Upper lobe of left lung (tissue), 6 donors: ENCODE results near the gene CAPN5. TPM values are rescaled to one million over a fixed set of nuclear protein-coding genes. Genes with fewer than 3 reads are reported as not detected.

Experiments
- ATAC-seq, 2 donors: fragments of 200-7000 bp; cut with Tn5 transposase; one replicate each; pipeline ENCODE4 v1.9.1; 2022; ENCODE audit warnings: mild to moderate bottlenecking in 2 of 2, moderate library complexity in 2 of 2; ENCODE audit not compliant: low FRiP score in 2 of 2
- DNase-seq, 2 donors: peaks; one replicate each; pipeline ENCODE4 v3.0.0-alpha.2; 2019 to 2020
- H3K27ac ChIP-seq, 4 donors: fragments of 200-600 bp; sonication (generic); one replicate each; pipeline ENCODE4 v1.5.1; 2016 to 2019
- H3K27me3 ChIP-seq, 4 donors: fragments of 200-600 bp; sonication (generic); one replicate each; pipeline ENCODE4 v1.5.1; 2017 to 2019
- H3K36me3 ChIP-seq, 4 donors: fragments of 200-600 bp; sonication (generic); one replicate each; pipeline ENCODE4 v1.5.1; 2016 to 2019
- H3K4me1 ChIP-seq, 4 donors: fragments of 200-600 bp; sonication (generic); one replicate each; pipeline ENCODE4 v1.5.1; 2018 to 2019
- H3K4me3 ChIP-seq, 4 donors: fragments of 200-600 bp; sonication (generic); one replicate each; pipeline ENCODE4 v1.5.1; 2017 to 2019; ENCODE audit warnings: mild to moderate bottlenecking in 2 of 4, moderate library complexity in 1 of 4
- H3K9me3 ChIP-seq, 4 donors: fragments of 200-600 bp; sonication (generic); one replicate each; pipeline ENCODE4 v1.5.1; 2018 to 2019
- CTCF ChIP-seq, 6 experiments: fragments of 450-650 bp in 4 of 6; fragments of 200-600 bp in 2 of 6; sonication (generic) in 2 of 6; IDR thresholded peaks; one replicate each; pipeline ENCODE4 v1.5.1; 2016 to 2019; ENCODE audit warnings: antibody characterized with exemption in 6 of 6
- EP300 ChIP-seq, 4 donors: sonication (generic); formaldehyde crosslinking; IDR thresholded peaks; one replicate each; pipeline ENCODE4 v1.5.1; 2017; ENCODE audit warnings: antibody characterized with exemption in 4 of 4, control low read depth in 2 of 4
- POLR2A ChIP-seq, 4 donors: fragments of 450-650 bp; IDR thresholded peaks; one replicate each; pipeline ENCODE4 v1.5.1; 2016 to 2017; ENCODE audit warnings: antibody characterized with exemption in 4 of 4, mild to moderate bottlenecking in 2 of 4
- POLR2AphosphoS5 ChIP-seq, 2 donors: sonication (generic); formaldehyde crosslinking; IDR thresholded peaks; one replicate each; pipeline ENCODE4 v1.5.1; 2017; ENCODE audit warnings: antibody characterized with exemption in 2 of 2
- WGBS, 2 donors: methylation state at CpG; one replicate each; pipeline ENCODE4 v1.1.5; 2017 to 2018; 5-methylcytosine and 5-hydroxymethylcytosine counted together
- total RNA-seq, 6 donors: library from RNA; depleted of rRNA in 4 of 6; stranded (reverse); fragments of >200 nt in 4 of 6; gene quantifications; one replicate each; pipeline versions ENCODE4 v1.1.0 to v1.2.1, GENCODE V29; 2016 to 2021
- donor health status: DM: no; HTN: no; CAD: no; lungs with moderate emphysema.
- donor health status: DM: no; HTN: yes; CAD: no; lungs with severe emphysema.

The CAPN5 gene
- total RNA-seq, 6 donors from 2014 or later = 2.6 to 8.4 (median 4.4) TPM

- peaks cover 0 to 1% (median 0%) of the 10 kb centered on the region in 4 donors for H3K36me3 ChIP-seq
- H3K27me3 ChIP-seq = no peaks in the 10 kb centered on the region
- ATAC-seq (peak in 1 of 2 donors; percentile 3), DNase-seq (no peak)
- no peak for TF ChIP-seq POLR2AphosphoS5 (IDR thresholded peaks at IDR 0.05)
- H3K9me3 ChIP-seq = no peaks in the 10 kb centered on the region
- H3K4me1 ChIP-seq = peaks cover 7 to 19% (median 16%) of the 10 kb centered on the region in 4 donors
- WGBS, 2 donors = 30 to 83% methylated on average over 1 to 7 of the region's 10 CpGs
- peak overlapping the region; percentile 14 to 46 (median 36) for H3K4me3 ChIP-seq
- H3K27ac ChIP-seq = no peak overlapping the region
These were observed 60.1 kb downstream of the CAPN5 start for GRCh38 chr11:77126861-77127234.

- DNase-seq = peak in 1 of 2 donors; percentile 93
- peak; percentile 27 to 81 for ATAC-seq
- Histone ChIP-seq H3K4me1 (peaks cover 7 to 19% (median 16%) of the 10 kb centered on the region in 4 donors), H3K27ac (no peak overlapping the region), H3K36me3 (no peaks in the 10 kb centered on the region), H3K4me3 (peak overlapping the region; percentile 14 to 46 (median 36)), H3K27me3 (no peaks in the 10 kb centered on the region), H3K9me3 (no peaks in the 10 kb centered on the region)
- WGBS, 2 donors = 1 to 8% methylated on average over 16 to 20 of the region's 27 CpGs
- TF ChIP-seq POLR2AphosphoS5 (IDR thresholded peaks at IDR 0.05) (no peak), EP300 (IDR thresholded peaks at IDR 0.05) (no peak), CTCF (IDR thresholded peaks at IDR 0.05) (peak; percentile 95 to 98 (median 96)), POLR2A (IDR thresholded peaks at IDR 0.05) (no peak)
These were observed 60.6 kb downstream of the CAPN5 start for GRCh38 chr11:77127235-77127911.

- Histone ChIP-seq H3K27ac (no peak within 1 kb of the TSS), H3K27me3 (no peaks in the 10 kb centered on the region), H3K9me3 (no peaks in the 10 kb centered on the region), H3K36me3 (no peaks in the 10 kb centered on the region), H3K4me3 (peak within 1 kb of the TSS; percentile 14 to 46 (median 36)), H3K4me1 (peaks cover 7 to 19% (median 16%) of the 10 kb centered on the region in 4 donors)
- TF ChIP-seq POLR2A (IDR thresholded peaks at IDR 0.05) = no peak
- 26 to 29% methylated on average over 10 to 16 of the region's 20 CpGs for WGBS, 2 donors
- ATAC-seq (peak in 1 of 2 donors; percentile 23), DNase-seq (peak in 1 of 2 donors; percentile 83)
These were observed 61.3 kb downstream of the CAPN5 start, which contains the start of gene MYO7A for GRCh38 chr11:77127920-77128691. Gene MYO7A (plus strand): TSS chr11:77128246. CDS start chr11:77130635, 2,389 bp downstream.

- TF ChIP-seq POLR2AphosphoS5 (IDR thresholded peaks at IDR 0.05) (no peak), EP300 (IDR thresholded peaks at IDR 0.05) (no peak), CTCF (IDR thresholded peaks at IDR 0.05) (no peak)
- H3K4me3 ChIP-seq = no peak overlapping the region
- DNase-seq (no peak), ATAC-seq (no peak)
- H3K4me1 ChIP-seq = peaks cover 7 to 19% (median 16%) of the 10 kb centered on the region in 4 donors
- no peaks in the 10 kb centered on the region for H3K9me3 ChIP-seq
- WGBS, 2 donors = 90 to 96% methylated on average over 8 to 11 of the region's 11 CpGs
- H3K27ac ChIP-seq = no peak overlapping the region
- no peaks in the 10 kb centered on the region for H3K27me3 ChIP-seq
- H3K36me3 ChIP-seq = no peaks in the 10 kb centered on the region
These were observed 62.5 kb downstream of the CAPN5 start for GRCh38 chr11:77129069-77129841.

- Histone ChIP-seq H3K36me3 (no peaks in the 10 kb centered on the region), H3K4me1 (peaks cover 7 to 19% (median 16%) of the 10 kb centered on the region in 4 donors), H3K4me3 (no peak overlapping the region), H3K27me3 (no peaks in the 10 kb centered on the region), H3K27ac (no peak overlapping the region), H3K9me3 (no peaks in the 10 kb centered on the region)
- 91 to 97% methylated on average over 9 to 11 of the region's 11 CpGs for WGBS, 2 donors
- DNase-seq = peak in 1 of 2 donors; percentile 66
- ATAC-seq = no peak
- TF ChIP-seq POLR2AphosphoS5 (IDR thresholded peaks at IDR 0.05) (no peak), EP300 (IDR thresholded peaks at IDR 0.05) (no peak), CTCF (IDR thresholded peaks at IDR 0.05) (no peak), POLR2A (IDR thresholded peaks at IDR 0.05) (no peak)
These were observed 63.3 kb downstream of the CAPN5 start for GRCh38 chr11:77129842-77130756.
